ENCODE measurements around the gene PALMD.

GRCh38 chr1:99735852-99736251 is 89.9 kb downstream of the PALMD start:
- TF ChIP-seq GATA2 (IDR thresholded peaks at IDR 0.05; ENCODE audit: low read depth, low read length) (no peak), GATA3 (IDR thresholded peaks at IDR 0.05; ENCODE audit: low read depth, low read length) (no peak)

Data from SH-SY5Y (cell line).